HCT116 (cell line): ENCODE measurements around the gene KLF3. TPM values are rescaled to one million over a fixed set of nuclear protein-coding genes. Genes with fewer than 3 reads are reported as not detected.

Source experiments
- ATAC-seq: fragments of 200-7000 bp; cut with Tn5 transposase; 2 replicates; pipeline ENCODE4 v1.9.1; 2020; ENCODE audit warnings: mild to moderate bottlenecking, moderate library complexity
- BruUV-seq: library from RNA; stranded (reverse); fragments of 400-500 nt; replicated peaks from 2 replicates; lab custom pipeline; 2021; lab: Mats Ljungman, UMichigan
- CTCF ChIA-PET: fragments of 300-600 bp; sonication (Branson Sonifier 250); formaldehyde crosslinking; loops from one replicate; lab custom pipeline; 2021; ENCODE audit warnings: antibody characterized with exemption; lab: Charles Lee
- POLR2A ChIA-PET: fragments of 300-600, 350-600 bp; sonication (Branson Sonifier 250); formaldehyde crosslinking; loops from one replicate; lab custom pipeline; 2021; ENCODE audit warnings: antibody characterized with exemption; lab: Charles Lee
- RAD21 ChIA-PET, 2 experiments: fragments of 300-600 bp; sonication (Branson Sonifier 250); formaldehyde crosslinking; loops; one replicate each; lab custom pipeline; 2023; ENCODE audit warnings: low total read pairs in 2 of 2; ENCODE audit not compliant: uncharacterized antibody in 2 of 2, unreplicated experiment in 2 of 2, low non-redundant PET in 1 of 2; lab: Charles Lee
- DNase-seq: peaks from one replicate; pipeline ENCODE4 v3.0.0-alpha.2; 2010; ENCODE audit warnings: low read depth, low spot score
- H2AFZ ChIP-seq: fragments of 200-600 bp; shearing (Covaris generic), sonication (generic); 2 replicates; pipeline ENCODE4 v1.6.1; 2017; ENCODE audit warnings: low read depth, mixed run types, mixed read lengths, antibody characterized with exemption, low read length; ENCODE audit not compliant: poor library complexity, severe bottlenecking
- H3K27ac ChIP-seq: 2 replicates; pipeline ENCODE4 v1.5.1; 2012; ENCODE audit warnings: low read depth, low read length
- H3K27me3 ChIP-seq: fragments of 200-600 bp; sonication (generic); 2 replicates; pipeline ENCODE4 v1.6.1; 2016; ENCODE audit warnings: mixed run types, low read length, mixed read lengths; ENCODE audit not compliant: insufficient read depth
- H3K36me3 ChIP-seq, 2 experiments: fragments of 200-500 bp in 1 of 2; fragments of 200-600 bp in 1 of 2; sonication (Bioruptor generic) in 1 of 2; sonication (generic) in 1 of 2; 2 replicates each; pipeline versions ENCODE4 v1.5.1 to v1.6.1; 2014 to 2016; ENCODE audit warnings: low read length in 2 of 2, inconsistent platforms in 1 of 2, mixed read lengths in 1 of 2, mixed run types in 1 of 2; ENCODE audit not compliant: insufficient read depth in 2 of 2, control insufficient read depth in 1 of 2
- H3K4me1 ChIP-seq, 2 experiments: fragments of 200-600 bp in 1 of 2; sonication (generic) in 1 of 2; 2 replicates each; pipeline versions ENCODE4 v1.5.1 to v1.6.1; 2012 to 2017; ENCODE audit warnings: low read length in 2 of 2, inconsistent platforms in 1 of 2, mild to moderate bottlenecking in 1 of 2, mixed read lengths in 1 of 2, mixed run types in 1 of 2, moderate library complexity in 1 of 2; ENCODE audit not compliant: insufficient read depth in 2 of 2, control insufficient read depth in 1 of 2
- H3K4me2 ChIP-seq: fragments of 200-600 bp; sonication (generic); 2 replicates; pipeline ENCODE4 v1.6.1; 2017; ENCODE audit warnings: mixed run types, low read length, mixed read lengths
- H3K4me3 ChIP-seq, 2 experiments: fragments of 200-600 bp in 1 of 2; sonication (generic) in 1 of 2; replicated peaks in 1 of 2; 2 replicates each; pipeline ENCODE4 v1.5.1; 2011 to 2016; ENCODE audit warnings: low read length in 2 of 2, control low read depth in 1 of 2, low read depth in 1 of 2, mild to moderate bottlenecking in 1 of 2, mixed read lengths in 1 of 2, mixed run types in 1 of 2
- H3K79me2 ChIP-seq: fragments of 200-600 bp; sonication (generic); 2 replicates; pipeline ENCODE4 v1.6.1; 2017; ENCODE audit warnings: mild to moderate bottlenecking, mixed run types, low read length, moderate library complexity, mixed read lengths; ENCODE audit not compliant: insufficient read depth
- H3K9ac ChIP-seq: fragments of 200-600 bp; sonication (generic); 2 replicates; pipeline ENCODE4 v1.6.1; 2016; ENCODE audit warnings: low read length, mixed read lengths
- H3K9me2 ChIP-seq: fragments of 200-600 bp; sonication (generic), shearing (Covaris generic); 2 replicates; pipeline ENCODE4 v1.6.1; 2017; ENCODE audit warnings: mixed run types, mild to moderate bottlenecking, moderate library complexity; ENCODE audit not compliant: insufficient read depth
- H3K9me3 ChIP-seq, 2 experiments: fragments of 200-500 bp in 1 of 2; fragments of 200-600 bp in 1 of 2; sonication (Bioruptor generic) in 1 of 2; sonication (generic) in 1 of 2; 2 replicates each; pipeline ENCODE4 v1.6.1; 2014 to 2017; ENCODE audit warnings: low read length in 2 of 2, mixed read lengths in 2 of 2, inconsistent platforms in 1 of 2, low read depth in 1 of 2, mild to moderate bottlenecking in 1 of 2, mixed run types in 1 of 2, moderate library complexity in 1 of 2; ENCODE audit not compliant: control insufficient read depth in 1 of 2, insufficient read depth in 1 of 2
- H4K20me1 ChIP-seq: fragments of 200-600 bp; sonication (generic), shearing (Covaris generic); 2 replicates; pipeline ENCODE4 v1.6.1; 2017; ENCODE audit warnings: mixed run types, mild to moderate bottlenecking, moderate library complexity; ENCODE audit not compliant: insufficient read depth
- ATF3 ChIP-seq: IDR thresholded peaks from 2 replicates; pipeline ENCODE4 v1.6.1; 2012
- CBX3 ChIP-seq: IDR thresholded peaks from 2 replicates; pipeline ENCODE4 v1.6.1; 2012; ENCODE audit warnings: low read depth
- CTCF ChIP-seq, 3 experiments: fragments of 200-600 bp in 1 of 3; sonication (generic) in 1 of 3; IDR thresholded peaks in 2 of 3; conservative IDR thresholded peaks in 1 of 3; 2 replicates each; pipeline ENCODE4 v1.5.1; 2012 to 2017; ENCODE audit warnings: low read depth in 2 of 3, low read length in 2 of 3, antibody characterized with exemption in 1 of 3, borderline replicate concordance in 1 of 3, control low read depth in 1 of 3, mild to moderate bottlenecking in 1 of 3, mixed read lengths in 1 of 3, mixed run types in 1 of 3, moderate library complexity in 1 of 3; ENCODE audit not compliant: insufficient read depth in 1 of 3
- EGR1 ChIP-seq: IDR thresholded peaks from 2 replicates; pipeline ENCODE4 v1.6.1; 2012; ENCODE audit warnings: low read depth
- ELF1 ChIP-seq: IDR thresholded peaks from 2 replicates; pipeline ENCODE4 v1.6.1; 2012; ENCODE audit warnings: low read depth, borderline replicate concordance
- EZH2 ChIP-seq: fragments of 200-600 bp; sonication (generic); IDR thresholded peaks from 2 replicates; pipeline ENCODE4 v1.6.1; 2017; ENCODE audit warnings: antibody characterized with exemption, mixed run types
- POLR2A ChIP-seq: IDR thresholded peaks from 2 replicates; pipeline ENCODE4 v1.7.0; 2011; ENCODE audit warnings: borderline replicate concordance; ENCODE audit not compliant: insufficient read depth, insufficient read length; ENCODE audit errors: extremely low read depth
- RAD21 ChIP-seq: IDR thresholded peaks from 2 replicates; pipeline ENCODE4 v1.6.1; 2012; ENCODE audit warnings: low read depth, mild to moderate bottlenecking
- REST ChIP-seq: IDR thresholded peaks from 2 replicates; pipeline ENCODE4 v1.6.1; 2012; ENCODE audit warnings: low read depth
- SRF ChIP-seq: IDR thresholded peaks from 2 replicates; pipeline ENCODE4 v1.6.1; 2012; ENCODE audit warnings: low read depth
- YY1 ChIP-seq: IDR thresholded peaks from 2 replicates; pipeline ENCODE4 v1.6.1; 2011; ENCODE audit warnings: low read length, low read depth, moderate library complexity, mild to moderate bottlenecking; ENCODE audit not compliant: insufficient replicate concordance; ENCODE audit errors: extremely low read depth
- intact Hi-C: fragments of 100-400 bp; cut with micrococcal nuclease; formaldehyde crosslinking; loops from 2 replicates; pipeline ENCODE4 v1.10.0; 2022
- total RNA-seq: library from RNA; stranded (reverse); gene quantifications from one replicate; pipeline ENCODE4 v1.2.1, GENCODE V29; 2021; ENCODE audit not compliant: unreplicated experiment

KLF3 gene
- total RNA-seq, 1 experiment from 2014 or later, result 44.2 TPM

GRCh38 chr4:38630519-38630918 is 33.5 kb upstream of the KLF3 start:
- Histone ChIP-seq H3K4me1 (no peaks in the 10 kb centered on the region), H3K4me3 (no peak overlapping the region), H3K36me3 (no peaks in the 10 kb centered on the region), H3K9ac (no peak overlapping the region), H4K20me1 (no peaks in the 10 kb centered on the region), H3K9me2 (no peaks in the 10 kb centered on the region), H2AFZ (no peak overlapping the region), H3K27me3 (no peaks in the 10 kb centered on the region), H3K4me2 (no peak overlapping the region), H3K27ac (no peak overlapping the region), H3K79me2 (no peaks in the 10 kb centered on the region), H3K9me3 (no peaks in the 10 kb centered on the region)
- CTCF ChIA-PET, result no interaction called here
- ATAC-seq (no peak), DNase-seq (no peak)
- BruUV-seq, result no TSS peak
- RAD21 ChIA-PET, result no interaction called here
- TF ChIP-seq CBX3 (no peak), ATF3 (no peak), YY1 (no peak), EZH2 (no peak), SRF (no peak), ELF1 (no peak), RAD21 (no peak), POLR2A (no peak)
- POLR2A ChIA-PET, result no interaction called here
- intact Hi-C loops, result no loop called here

- Histone ChIP-seq H3K27ac (no peak overlapping the region), H3K4me3 (no peak overlapping the region), H3K9me3 (no peaks in the 10 kb centered on the region), H2AFZ (no peak overlapping the region), H3K27me3 (no peaks in the 10 kb centered on the region), H3K9me2 (no peaks in the 10 kb centered on the region), H3K79me2 (no peaks in the 10 kb centered on the region), H3K36me3 (no peaks in the 10 kb centered on the region), H3K4me2 (no peak overlapping the region), H4K20me1 (no peaks in the 10 kb centered on the region)
- BruUV-seq, result no TSS peak
- ATAC-seq (no peak), DNase-seq (no peak)
- intact Hi-C loops, result no loop called here
- ChIA-PET CTCF (no interaction called here), RAD21 (no interaction called here), POLR2A (no interaction called here)
- TF ChIP-seq EGR1, result no peak
- no peak for TF ChIP-seq ATF3
- TF ChIP-seq REST, result no peak
- no peak for TF ChIP-seq CTCF (IDR thresholded peaks at IDR 0.05 in 2 of 3, conservative IDR thresholded peaks at IDR 0.05 in 1 of 3; ENCODE audit: borderline replicate concordance in 1 of 3, insufficient read depth in 1 of 3, low read depth in 2 of 3, low read length in 2 of 3)
- TF ChIP-seq, all 23 proteins: peak for 0
- H3K9ac ChIP-seq, result no peak overlapping the region
- no peaks in the 10 kb centered on the region for H3K4me1 ChIP-seq
These were observed 29.8 kb upstream of the KLF3 start for GRCh38 chr4:38634047-38634759.
